Colonic mucosa (tissue), 4 donors: ENCODE results near the gene CCDC148. TPM values are rescaled to one million over a fixed set of nuclear protein-coding genes. Genes with fewer than 3 reads are reported as not detected.
"Not testable (repeated sequence)": the region's sequence is repeated elsewhere in the genome, so short reads cannot be mapped to it uniquely, and the experiment has no call there.

Experiments
- DNase-seq: peaks from one replicate; pipeline ENCODE4 v3.0.0-alpha.2; 2020
- H3K27ac ChIP-seq: fragments of 200-600 bp; one replicate; pipeline ENCODE4 v1.8.0; 2021
- H3K27me3 ChIP-seq: fragments of 200-600 bp; one replicate; pipeline ENCODE4 v1.8.0; 2021
- H3K36me3 ChIP-seq: fragments of 200-600 bp; one replicate; pipeline ENCODE4 v1.8.0; 2021
- H3K4me1 ChIP-seq: fragments of 200-600 bp; one replicate; pipeline ENCODE4 v1.8.0; 2021; ENCODE audit warnings: mild to moderate bottlenecking
- H3K4me3 ChIP-seq: fragments of 200-600 bp; one replicate; pipeline ENCODE4 v1.8.0; 2021
- H3K9ac ChIP-seq, 2 donors: one replicate each; pipeline ENCODE4 v1.7.0; 2013; ENCODE audit warnings: control low read depth in 2 of 2, low read depth in 2 of 2, low read length in 2 of 2
- H3K9me3 ChIP-seq: fragments of 200-600 bp; one replicate; pipeline ENCODE4 v1.8.0; 2021
- CTCF ChIP-seq: fragments of 200-600 bp; IDR thresholded peaks from one replicate; pipeline ENCODE4 v1.8.0; 2022; ENCODE audit warnings: antibody characterized with exemption, mild to moderate bottlenecking
- intact Hi-C: fragments of 100-400 bp; cut with DNase I; formaldehyde crosslinking; loops from one replicate; pipeline ENCODE4 v1.14.1; 2022
- total RNA-seq, 2 donors: library from RNA; stranded (reverse); fragmentation: NEBNext Ultra II Directional in 1 of 2; extraction: Animal tissue kit (Norgen Biotek cat#: 25700) in 1 of 2; gene quantifications; one replicate each; pipeline ENCODE4 v1.2.1, GENCODE V29; 2021
- donor health status: healthy.
- donor health status: DM: no; HTN: no; CAD: no.
- donor health status: DM: no; HTN: no; CAD: no.

The CCDC148 gene
- total RNA-seq, 2 donors from 2014 or later, result 0.13 to 0.49 TPM

GRCh38 chr2:158315000-158315399 is 141.6 kb downstream of the CCDC148 start:
- intact Hi-C loops, result no loop called here
- Histone ChIP-seq H3K9ac (no peak overlapping the region), H3K4me3 (no peak overlapping the region), H3K36me3 (no peaks in the 10 kb centered on the region), H3K27me3 (no peaks in the 10 kb centered on the region), H3K4me1 (no peaks in the 10 kb centered on the region), H3K9me3 (no peaks in the 10 kb centered on the region), H3K27ac (no peak overlapping the region)
- DNase-seq, result no peak
- TF ChIP-seq CTCF, result no peak

- Histone ChIP-seq H3K36me3 (no peaks in the 10 kb centered on the region), H3K9ac (no peak overlapping the region), H3K4me3 (no peak overlapping the region), H3K27me3 (no peaks in the 10 kb centered on the region), H3K4me1 (no peaks in the 10 kb centered on the region), H3K27ac (no peak overlapping the region), H3K9me3 (no peaks in the 10 kb centered on the region)
- no peak for TF ChIP-seq CTCF
- DNase-seq, result no peak
- intact Hi-C loops, result no loop called here
Observed at GRCh38 chr2:158313734-158314133, 142.8 kb downstream of the CCDC148 start.

GRCh38 chr2:158312981-158313380 is 143.6 kb downstream of the CCDC148 start:
- intact Hi-C loops, result no loop called here
- Histone ChIP-seq H3K9me3 (no peaks in the 10 kb centered on the region), H3K4me3 (no peak overlapping the region), H3K4me1 (no peaks in the 10 kb centered on the region), H3K36me3 (no peaks in the 10 kb centered on the region), H3K9ac (no peak overlapping the region), H3K27me3 (no peaks in the 10 kb centered on the region), H3K27ac (no peak overlapping the region)
- DNase-seq, result no peak
- TF ChIP-seq CTCF, result no peak

- H3K9me3 ChIP-seq, H3K27me3 ChIP-seq, H3K4me1 ChIP-seq, H3K4me3 ChIP-seq, intact Hi-C loops, H3K27ac ChIP-seq, H3K9ac ChIP-seq, DNase-seq, H3K36me3 ChIP-seq: not testable (repeated sequence)
Observed at GRCh38 chr2:158310407-158310806, 146.1 kb downstream of the CCDC148 start.

GRCh38 chr2:158305501-158305900 is 151.1 kb downstream of the CCDC148 start:
- H3K4me3 ChIP-seq, result no peak overlapping the region
- no peak overlapping the region for H3K27ac ChIP-seq
- H3K4me1 ChIP-seq, result no peaks in the 10 kb centered on the region
- no peak overlapping the region for H3K9ac ChIP-seq
- intact Hi-C loops, result no loop called here
- DNase-seq, result no peak
- H3K9me3 ChIP-seq, result no peaks in the 10 kb centered on the region
- no peak for TF ChIP-seq CTCF
- H3K36me3 ChIP-seq, result no peaks in the 10 kb centered on the region
- H3K27me3 ChIP-seq, result no peaks in the 10 kb centered on the region

- TF ChIP-seq CTCF, result no peak
- H3K4me3 ChIP-seq, result no peak overlapping the region
- H3K4me1 ChIP-seq, result no peaks in the 10 kb centered on the region
- H3K36me3 ChIP-seq, result no peaks in the 10 kb centered on the region
- H3K9ac ChIP-seq, result no peak overlapping the region
- H3K27me3 ChIP-seq, result no peaks in the 10 kb centered on the region
- H3K9me3 ChIP-seq, result no peaks in the 10 kb centered on the region
- H3K27ac ChIP-seq, result no peak overlapping the region
- intact Hi-C loops, result no loop called here
- DNase-seq, result no peak
Observed at GRCh38 chr2:158300394-158300793, 156.2 kb downstream of the CCDC148 start.
